GM19351 (cell line): ENCODE measurements around the gene FBXO46.
A peak's percentile ranks its signal among the peaks of the same experiment; 100 is the strongest.
"Not testable (repeated sequence)": the region's sequence is repeated elsewhere in the genome, so short reads cannot be mapped to it uniquely, and the experiment has no call there.

Experiments used
- ATAC-seq: cut with Tn5 transposase; IDR thresholded peaks from one replicate; pipeline ENCODE4 v1.9.1; 2021; ENCODE audit warnings: mild to moderate bottlenecking, moderate library complexity; ENCODE audit not compliant: unreplicated experiment

The FBXO46 gene

DNA sequence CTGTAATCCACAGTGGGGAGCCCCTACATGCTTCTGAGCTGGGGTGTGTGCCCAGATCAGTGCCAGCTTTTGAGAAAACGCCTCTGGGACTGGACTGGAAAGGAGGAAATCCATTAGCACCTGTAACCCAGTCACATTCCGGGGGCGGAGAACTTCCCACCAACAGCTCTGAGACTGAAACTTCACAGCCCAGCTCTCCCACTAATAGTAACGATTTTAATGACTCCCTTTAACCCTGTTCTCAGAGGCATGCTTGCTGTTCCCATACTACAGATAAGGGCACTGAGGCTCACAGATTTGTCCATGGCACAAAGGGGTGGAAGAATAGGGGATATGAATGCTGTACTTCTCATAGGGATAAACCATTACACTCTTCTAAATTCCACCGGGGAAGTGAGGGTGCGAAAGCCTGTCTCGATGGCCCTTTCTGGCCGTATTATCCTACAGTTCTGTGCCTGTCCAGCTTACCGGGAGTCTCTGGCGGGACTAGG, 851 bp downstream of the FBXO46 start:
- no peak for ATAC-seq

DNA sequence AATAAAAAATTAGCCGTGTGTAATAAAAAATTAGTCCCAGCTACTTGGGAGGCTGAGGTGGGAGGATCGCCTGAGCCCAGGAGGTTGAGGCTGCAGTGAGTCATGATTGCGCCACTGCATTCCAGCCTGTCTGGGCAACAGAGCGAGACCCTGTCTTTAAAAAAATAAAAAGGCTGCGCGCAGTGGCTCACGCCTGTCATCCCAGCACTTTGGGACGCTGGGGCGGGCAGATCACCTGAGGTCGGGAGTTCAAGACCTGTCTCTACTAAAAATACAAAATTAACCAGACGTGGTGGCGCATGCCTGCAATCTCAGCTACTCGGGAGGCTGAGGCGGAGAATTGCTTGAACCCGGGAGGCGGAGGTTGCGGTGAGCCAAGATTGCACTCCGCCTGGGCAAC, 2.0 kb downstream of the FBXO46 start:
- not testable (repeated sequence) for ATAC-seq

DNA sequence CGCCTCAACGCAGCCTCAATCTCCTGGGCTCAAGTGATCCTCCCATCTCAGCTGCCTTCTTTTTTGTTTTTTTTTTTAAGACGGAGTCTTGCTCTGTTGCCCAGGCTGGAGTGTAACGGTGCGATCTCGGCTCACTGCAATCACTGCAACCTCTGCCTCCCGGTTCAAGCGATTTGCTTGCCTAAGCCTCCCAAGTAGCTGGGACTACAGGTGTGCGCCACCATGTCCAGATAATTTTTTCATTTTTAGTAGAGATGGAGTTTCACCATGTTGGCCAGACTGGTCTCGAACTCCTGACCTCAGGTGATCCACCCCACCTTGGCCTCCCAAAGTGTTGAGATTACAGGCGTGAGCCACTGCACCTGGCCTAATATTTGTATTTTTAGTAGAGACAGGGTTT, 10.6 kb downstream of the FBXO46 start:
- ATAC-seq, result not testable (repeated sequence)

DNA sequence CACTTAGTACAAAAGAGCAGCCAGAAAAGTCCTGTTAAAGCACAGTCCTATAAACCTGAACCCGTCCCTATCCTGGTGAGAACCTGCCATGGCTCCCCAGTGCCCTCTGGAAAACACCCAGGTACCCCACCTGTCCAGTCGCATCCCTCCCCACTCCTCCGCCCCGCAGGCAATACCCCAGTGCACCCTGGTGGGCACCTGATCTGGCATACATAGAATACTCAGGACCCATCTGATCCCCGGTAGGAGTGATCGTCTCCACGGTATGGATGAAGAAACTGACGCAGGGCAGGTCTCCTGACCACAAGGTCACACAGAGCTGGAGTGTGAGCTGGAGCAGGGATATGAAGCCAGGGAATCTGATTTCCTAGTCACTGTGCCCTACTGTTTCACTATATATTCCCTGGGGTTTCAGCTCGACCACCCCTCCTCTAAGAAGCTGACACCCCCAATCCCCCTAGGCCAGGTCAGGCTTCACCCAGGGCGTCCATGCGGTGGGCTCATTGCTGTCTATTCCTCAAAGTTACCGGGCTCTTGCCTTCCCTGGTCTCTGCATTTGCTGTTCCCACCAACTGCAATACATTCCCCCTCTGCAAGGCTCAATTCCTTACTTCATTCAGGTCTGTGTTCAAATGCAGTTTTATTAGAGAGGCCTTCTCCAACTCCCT, 12.6 kb downstream of the FBXO46 start:
- ATAC-seq, result no peak

DNA sequence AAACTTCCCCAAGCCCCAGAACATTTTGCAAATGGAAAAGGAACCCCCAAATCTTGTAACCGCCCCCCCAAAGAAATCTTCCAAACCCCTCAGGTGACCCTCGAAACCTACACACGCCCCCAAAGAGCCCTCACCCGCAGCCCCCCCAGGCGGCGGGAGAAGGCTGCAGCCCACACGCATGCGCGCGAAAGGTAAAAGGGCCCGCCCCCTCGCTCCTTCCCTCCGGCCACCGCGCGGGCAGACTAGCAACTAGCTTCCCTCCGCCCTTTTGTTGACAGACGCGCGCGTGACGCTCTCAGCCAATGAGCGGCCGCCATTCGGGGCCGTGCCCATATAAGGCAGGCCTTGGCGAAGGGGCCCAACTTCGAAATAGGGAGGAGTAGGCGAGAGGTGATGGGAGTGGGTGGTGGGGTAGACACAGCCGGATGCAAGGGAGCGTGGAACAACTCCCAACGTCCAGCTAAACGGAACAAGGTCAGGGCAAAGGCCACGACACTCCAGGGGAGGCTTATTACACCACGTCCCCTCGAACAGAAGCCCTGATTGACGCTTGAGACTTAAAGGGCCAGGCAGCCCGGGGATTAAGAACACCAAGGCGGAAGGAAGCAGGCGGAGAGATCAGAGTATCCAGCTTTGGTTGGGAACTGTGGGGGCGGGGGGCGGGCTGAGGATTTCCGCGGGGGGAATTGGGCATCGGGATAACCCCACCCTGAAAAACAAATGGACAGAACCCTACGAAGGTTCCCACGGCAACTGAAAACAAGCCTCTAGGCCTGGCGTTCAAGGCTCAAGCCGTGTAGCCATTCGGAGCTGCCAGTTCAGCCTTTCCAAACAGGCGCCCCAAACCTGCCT, 13.3 kb downstream of the FBXO46 start:
- ATAC-seq, result peak; percentile 91

DNA sequence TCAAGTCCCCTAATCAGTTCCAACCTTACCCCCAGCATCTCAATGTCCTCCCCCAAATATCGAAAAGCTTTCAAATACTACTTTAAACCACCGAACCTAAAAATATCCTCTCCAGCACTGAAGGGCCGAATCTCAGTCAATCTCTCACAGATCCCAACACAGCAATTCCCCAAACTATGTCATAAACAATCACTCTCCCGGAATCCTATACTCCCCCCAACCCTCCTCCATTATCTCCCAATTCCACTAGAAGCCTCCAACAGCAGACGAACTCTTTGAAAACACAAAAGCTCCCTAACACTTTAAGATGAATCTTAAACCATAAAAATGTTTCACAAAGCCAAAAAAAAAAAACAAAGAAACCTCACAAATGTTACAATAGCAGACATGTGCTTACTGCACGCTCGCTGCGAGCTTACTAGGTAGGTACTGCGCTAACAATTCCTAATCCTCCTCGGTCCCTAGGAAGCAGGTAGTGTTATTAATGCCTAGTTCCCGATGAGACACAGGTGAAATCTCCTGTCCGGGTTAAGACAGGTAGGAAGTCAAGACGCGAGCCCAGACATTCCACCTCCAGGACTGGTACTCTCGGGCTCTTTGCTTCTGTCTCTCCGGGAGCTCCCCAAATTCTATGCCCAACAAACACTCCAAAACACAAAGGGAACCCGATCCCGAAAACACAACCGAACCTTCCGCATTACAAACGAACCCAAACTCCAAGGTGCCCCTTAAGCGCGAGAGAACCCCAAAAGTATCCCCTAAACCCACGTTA, 14.2 kb downstream of the FBXO46 start:
- no peak for ATAC-seq

DNA sequence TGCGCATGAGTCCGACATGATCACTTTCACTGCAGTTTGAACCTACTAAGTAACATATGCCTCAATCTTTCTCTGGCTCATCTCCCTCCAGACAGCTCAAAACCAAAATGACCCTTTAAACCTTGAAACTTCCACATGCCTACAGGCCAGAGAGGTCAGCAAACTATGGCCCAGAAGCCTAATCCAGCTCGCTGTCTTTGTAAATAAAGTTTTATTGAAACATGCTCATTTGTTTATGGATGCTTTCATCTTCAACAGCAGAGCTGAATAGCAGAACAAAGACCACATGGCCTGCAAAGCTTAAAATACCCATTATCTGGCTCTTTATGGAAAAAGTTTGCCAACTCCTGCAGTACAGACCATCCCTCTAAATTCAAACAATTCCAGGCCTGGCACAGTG, 15.6 kb downstream of the FBXO46 start:
- ATAC-seq, result no peak

DNA sequence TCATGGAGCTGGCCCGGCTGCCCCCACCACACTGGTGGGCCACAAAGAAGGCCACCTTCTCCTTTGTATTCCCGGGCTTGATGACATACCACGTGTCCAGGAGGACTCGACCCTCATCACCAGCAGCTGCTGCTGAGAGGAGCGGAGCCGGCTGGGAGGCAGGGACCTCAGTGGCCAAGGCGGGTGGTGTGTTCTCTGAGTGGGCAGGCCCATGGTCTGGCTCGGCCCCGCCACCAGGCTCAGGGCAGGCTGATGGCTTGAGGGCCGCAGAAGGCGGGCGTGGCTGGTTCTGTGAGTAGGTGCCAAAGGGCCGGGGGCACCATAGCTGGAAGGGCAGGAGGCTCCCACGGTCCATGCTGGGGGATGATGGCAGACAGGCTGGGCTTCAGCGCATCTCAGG, 17.6 kb downstream of the FBXO46 start:
- ATAC-seq, result no peak

DNA sequence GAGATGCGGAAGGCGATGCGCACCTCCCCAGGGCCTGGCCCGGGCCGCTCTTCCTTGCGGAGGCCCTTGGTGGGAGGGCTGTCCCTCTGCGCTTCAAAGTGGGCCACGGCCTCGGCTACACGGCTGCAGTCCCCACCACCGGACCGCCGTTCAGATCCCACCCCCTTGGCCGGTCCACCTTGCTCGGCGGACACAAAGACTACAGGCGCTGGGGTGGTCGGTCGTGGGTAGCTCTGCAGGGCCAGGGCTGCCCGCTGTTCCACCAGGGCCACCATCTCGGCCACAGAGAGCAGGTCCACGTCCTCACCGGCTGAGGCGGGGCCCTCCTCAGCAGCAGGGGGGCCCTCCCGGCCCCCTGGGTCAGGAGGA, 18.0 kb downstream of the FBXO46 start:
- no peak for ATAC-seq

DNA sequence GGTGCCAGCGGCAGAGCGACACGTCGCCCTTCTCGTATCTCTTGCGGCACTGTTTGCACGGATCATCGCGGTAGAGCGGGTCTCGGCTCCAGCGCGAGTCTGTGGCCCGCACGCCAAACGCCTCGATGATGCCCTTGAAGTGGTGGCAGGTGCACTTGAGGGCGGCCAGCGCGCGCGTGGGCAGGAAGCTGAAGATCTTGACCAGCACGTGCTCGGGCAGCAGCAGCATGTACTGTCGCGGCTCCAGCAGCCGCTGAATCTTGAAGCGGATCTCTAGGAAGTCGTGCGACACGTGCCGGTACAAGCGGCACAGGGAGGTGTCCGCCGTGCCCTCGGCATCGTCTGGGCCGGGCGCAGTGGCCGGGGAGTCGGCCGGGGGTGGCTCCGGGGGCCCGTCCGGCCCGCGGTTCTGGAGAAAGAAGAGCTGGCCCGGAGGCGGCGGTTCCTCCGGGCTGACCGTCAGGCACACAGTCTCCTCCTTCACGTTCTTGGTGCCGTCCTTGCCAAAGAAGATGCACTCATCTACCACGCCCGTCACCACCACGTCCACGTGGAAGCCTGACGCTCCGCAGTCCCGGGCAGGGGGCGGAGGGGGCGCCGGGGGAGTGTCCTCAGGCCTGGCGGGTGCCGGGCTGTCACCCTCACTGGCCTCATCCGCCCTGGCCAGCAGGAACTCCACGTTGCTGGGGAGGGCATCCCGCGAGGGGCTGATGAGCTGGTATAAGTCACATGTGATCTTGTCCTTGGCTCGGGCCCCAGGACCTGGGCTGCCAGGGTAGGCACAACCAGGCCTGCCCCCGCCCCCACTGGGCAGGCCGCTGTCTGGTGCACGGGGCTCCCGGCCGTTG, 18.6 kb downstream of the FBXO46 start:
- ATAC-seq, result no peak

DNA sequence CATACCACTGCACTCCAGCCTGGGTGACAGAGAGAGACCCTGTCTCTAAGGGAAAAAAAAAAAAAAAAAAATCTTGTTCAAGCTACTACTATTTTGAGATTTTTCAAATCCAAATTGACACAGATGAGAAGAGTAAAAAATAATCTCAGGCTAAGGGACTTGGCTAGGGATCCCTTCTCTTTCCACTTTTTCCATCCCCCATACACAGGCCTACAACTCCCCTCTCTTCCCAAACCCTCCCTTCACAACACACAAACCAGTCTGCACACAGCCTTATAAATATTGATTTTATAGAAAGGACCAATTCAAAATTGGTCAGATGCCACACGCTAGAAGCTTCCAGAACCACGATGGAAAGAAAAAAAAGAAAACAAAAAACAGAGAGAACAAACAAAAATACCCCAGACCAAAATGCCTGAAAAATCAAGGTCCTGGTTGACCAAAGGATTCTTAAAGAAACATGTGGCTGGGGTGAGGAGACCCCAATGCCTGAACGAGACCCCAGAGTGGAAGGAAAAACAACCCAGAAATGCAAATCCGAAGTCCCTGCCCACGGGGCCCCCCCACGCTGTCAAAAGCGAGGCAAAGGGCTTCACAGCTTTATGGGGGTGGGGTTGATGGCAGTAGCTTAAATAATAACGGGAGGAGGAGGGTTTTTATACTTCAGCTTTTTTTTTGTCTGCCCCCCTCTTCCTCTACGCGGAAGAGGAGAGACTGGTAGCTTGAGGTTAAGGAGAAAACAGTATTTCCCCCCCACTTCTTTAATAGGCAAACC, 20.2 kb downstream of the FBXO46 start:
- ATAC-seq, result no peak

DNA sequence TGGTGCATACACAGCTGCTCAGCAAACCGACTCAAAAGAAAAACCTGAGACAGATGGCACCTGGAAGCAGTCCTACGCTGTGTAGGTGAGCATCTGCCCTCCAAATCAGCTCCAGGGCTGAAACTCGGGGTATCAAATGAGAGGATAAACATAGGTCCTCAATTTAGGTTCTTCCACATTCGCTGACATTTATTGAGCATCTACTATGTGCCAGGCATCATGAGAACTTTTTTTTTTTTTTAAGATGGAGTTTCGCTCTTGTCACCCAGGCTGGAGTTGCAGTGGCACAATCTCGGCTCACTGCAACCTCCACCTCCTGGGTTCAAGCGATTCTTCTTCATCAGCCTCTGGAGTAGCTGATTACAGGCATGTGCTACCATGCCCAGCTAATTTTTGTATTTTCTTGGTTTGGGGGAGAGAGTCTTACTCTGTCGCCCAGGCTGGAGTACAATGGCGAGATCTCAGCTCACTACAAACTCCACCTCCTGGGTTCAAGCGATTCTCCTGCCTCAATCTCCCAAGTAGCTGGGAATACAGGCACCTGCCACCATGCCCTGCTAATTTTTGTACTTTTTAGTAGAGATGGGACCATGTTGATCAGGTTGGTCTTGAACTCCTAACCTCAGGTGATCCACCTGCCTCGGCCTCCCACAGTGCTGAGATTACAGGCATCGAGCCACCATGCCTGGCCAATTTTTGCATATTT, 24.8 kb downstream of the FBXO46 start:
- ATAC-seq, result no peak

DNA sequence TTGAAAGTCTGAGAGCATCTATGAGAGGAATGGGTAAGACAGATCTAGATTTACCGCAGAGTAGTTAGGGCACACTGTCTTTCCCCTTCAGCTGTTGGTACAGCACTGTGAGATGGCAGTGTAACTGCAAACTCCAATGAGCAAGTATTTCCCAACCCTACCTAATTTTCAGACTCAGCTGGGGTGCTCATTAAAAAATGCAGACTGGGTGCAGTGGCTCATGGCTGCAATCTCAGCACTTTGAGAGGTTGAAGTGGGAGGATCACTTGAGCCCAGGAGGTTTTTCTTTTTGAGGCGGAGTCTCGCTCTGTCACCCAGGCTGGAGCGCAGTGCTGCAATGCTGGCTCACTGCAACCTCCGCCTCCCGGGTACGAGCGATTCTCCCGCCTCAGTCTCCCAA, 25.6 kb downstream of the FBXO46 start:
- no peak for ATAC-seq

DNA sequence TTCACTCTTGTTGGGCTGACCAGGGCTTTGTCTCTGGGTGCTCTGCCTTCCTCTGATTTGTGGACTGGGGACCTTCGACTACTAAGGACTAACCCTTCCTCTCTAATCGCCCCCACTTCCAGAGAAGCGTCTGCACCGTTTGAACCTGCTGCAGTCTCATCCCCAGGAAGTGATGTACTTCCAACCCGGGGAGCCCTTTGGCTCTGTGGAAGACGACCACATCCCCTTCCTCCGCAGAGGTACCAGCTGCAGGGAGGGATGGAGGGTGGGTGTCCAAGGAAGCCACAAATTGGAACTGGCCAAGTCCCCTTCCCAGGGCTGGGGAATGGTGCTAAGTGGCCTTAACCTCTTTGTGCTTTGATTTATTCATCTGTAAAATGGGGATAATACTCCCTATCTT, 29.0 kb downstream of the FBXO46 start:
- ATAC-seq, result no peak

DNA sequence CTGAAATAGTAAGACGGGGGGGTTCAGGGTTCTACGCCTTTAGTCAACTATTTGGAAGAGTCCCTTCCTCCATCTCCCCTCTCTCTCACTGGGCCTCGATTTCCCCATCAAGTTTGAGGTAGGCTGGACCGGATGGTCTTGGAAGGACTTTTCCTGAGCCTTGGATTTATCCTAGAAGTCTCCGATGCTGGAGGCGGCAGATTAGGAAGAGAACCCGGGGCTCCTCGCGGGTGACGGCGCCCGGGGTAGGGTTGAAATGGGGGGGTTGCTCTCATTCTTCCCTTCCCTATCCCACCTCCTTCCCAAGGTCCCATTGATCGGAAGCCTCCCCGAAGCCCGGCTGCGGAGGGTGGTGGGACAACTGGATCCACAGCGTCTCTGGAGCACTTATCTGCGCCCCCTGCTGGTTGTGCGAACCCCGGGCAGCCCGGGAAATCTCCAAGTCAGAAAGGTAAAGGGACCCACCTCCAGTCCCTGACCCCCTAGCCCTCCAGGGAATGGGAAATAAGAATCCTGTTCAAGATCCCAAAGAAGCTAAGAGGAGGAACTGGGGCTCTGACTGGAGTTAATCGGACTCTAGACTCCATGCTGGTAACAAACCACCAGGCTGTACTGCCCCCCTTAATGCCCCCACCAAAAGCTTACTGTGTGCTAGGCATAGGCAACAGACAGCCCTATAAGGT, 37.4 kb downstream of the FBXO46 start:
- no peak for ATAC-seq

DNA sequence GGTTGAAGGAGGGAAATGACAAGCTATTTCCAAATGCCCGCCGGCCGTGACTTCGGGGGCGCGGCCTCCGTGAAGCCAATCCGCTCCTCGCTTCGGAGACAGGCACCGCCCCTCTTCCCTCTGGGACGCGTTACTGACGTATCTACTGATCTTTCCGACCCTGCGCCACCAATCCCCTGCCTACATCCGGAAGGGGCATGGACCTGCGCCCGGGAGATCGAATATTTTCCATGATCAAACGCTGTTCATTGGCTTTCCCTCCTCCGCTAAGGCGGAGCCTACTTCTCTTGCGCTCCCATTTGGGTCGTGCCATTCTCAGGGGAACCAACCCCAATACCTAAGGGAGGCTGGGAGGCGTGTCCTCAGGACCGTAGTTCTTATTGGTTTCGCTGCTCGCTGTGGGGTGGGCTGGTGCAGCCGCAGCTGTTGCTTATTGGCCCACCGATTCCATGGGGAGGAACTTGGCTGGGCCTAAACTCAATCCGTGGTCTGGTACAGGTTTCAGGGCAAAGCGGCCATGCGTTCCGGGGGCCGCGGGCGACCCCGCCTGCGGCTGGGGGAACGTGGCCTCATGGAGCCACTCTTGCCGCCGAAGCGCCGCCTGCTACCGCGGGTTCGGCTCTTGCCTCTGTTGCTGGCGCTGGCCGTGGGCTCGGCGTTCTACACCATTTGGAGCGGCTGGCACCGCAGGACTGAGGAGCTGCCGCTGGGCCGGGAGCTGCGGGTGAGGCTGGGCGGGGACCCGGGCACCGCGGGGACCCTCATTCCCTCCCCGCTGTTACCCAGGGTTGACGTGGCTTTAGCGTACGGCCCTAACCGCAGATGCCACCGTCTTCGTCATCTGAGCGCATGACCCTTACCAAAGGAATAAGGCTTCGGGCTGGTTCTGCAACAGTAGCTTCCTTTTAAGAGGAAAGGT, 38.2 kb downstream of the FBXO46 start, which contains the start of gene QPCTL:
QPCTL (plus strand) TSS at position 480 of the 919 bp plus-strand sequence; CDS start at position 518, 38 bp downstream.
- peak; percentile 85 for ATAC-seq

DNA sequence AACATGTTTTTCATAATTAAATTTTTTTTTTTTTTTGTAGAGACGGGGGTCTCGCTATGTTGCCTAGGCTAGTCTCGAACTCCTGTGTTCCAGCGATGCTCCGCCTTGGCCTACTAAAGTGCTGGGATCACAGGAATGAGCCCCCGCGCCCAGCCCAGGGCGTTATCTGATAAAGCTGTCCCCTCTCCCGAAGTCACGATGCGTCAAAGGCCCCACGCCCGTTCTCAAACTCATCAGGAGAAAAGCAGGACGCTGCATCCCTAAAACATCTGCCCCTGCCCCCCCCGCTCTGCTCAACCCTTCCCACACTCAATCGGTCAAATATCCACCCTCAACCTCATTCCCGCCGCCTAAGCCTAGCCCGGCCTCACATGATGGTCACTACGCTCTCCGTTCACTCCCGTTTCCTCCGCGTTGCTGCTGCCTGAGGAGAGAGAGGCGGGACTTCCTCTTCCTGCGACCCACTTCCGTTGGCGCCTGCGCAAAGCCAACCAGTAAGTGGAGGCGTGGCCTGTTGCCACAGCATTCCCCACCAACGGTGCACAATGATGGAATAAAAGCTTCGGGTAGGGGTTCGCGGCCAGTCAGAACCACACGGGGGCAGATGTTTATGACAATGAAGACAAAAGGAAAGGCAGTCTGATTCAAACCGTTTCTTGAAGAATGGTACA, 39.0 kb downstream of the FBXO46 start, which contains the start of gene SNRPD2:
SNRPD2 (minus strand) TSS at position 438 of the 671 bp plus-strand sequence; CDS start at position 373, 65 bp downstream.
- ATAC-seq, result peak; percentile 44
